Smooth muscle cell (in vitro differentiated cells): Measurements from ENCODE around the gene GNAO1. TPM values are rescaled to one million over a fixed set of nuclear protein-coding genes. Genes with fewer than 3 reads are reported as not detected.
A peak's percentile ranks its signal among the peaks of the same experiment; 100 is the strongest.

Experiments
- DNase-seq: peaks from one replicate; lab custom pipeline; 2025; ENCODE audit not compliant: unreplicated experiment; lab: John Stamatoyannopoulos, UW
- H2AFZ ChIP-seq: fragments of 200-600 bp; sonication (generic); 2 replicates; pipeline ENCODE4 v1.6.0; 2016; ENCODE audit warnings: antibody characterized with exemption, low read depth, mild to moderate bottlenecking
- H3F3A ChIP-seq: fragments of 200-600 bp; sonication (generic); 2 replicates; pipeline ENCODE4 v1.6.0; 2017; ENCODE audit warnings: antibody characterized with exemption, low read depth
- H3K27ac ChIP-seq: fragments of 200-600 bp; sonication (generic); 2 replicates; pipeline ENCODE4 v1.5.1; 2016; ENCODE audit warnings: low read depth, mild to moderate bottlenecking
- H3K27me3 ChIP-seq: fragments of 200-600 bp; sonication (generic); 2 replicates; pipeline ENCODE4 v1.6.1; 2016; ENCODE audit warnings: low read depth, mild to moderate bottlenecking
- H3K36me3 ChIP-seq: fragments of 200-600 bp; sonication (generic); 2 replicates; pipeline ENCODE4 v1.5.1; 2016; ENCODE audit warnings: low read depth
- H3K4me1 ChIP-seq: fragments of 200-600 bp; sonication (generic); 2 replicates; pipeline ENCODE4 v1.5.1; 2016; ENCODE audit warnings: low read depth
- H3K4me2 ChIP-seq: fragments of 200-600 bp; sonication (generic); 2 replicates; pipeline ENCODE4 v1.6.0; 2016; ENCODE audit warnings: mild to moderate bottlenecking
- H3K4me3 ChIP-seq: fragments of 200-600 bp; sonication (generic); 2 replicates; pipeline ENCODE4 v1.5.1; 2016; ENCODE audit warnings: mild to moderate bottlenecking
- H3K79me2 ChIP-seq: fragments of 200-600 bp; sonication (generic); 2 replicates; pipeline ENCODE4 v1.6.0; 2016; ENCODE audit warnings: low read depth, mild to moderate bottlenecking
- H3K9ac ChIP-seq: fragments of 200-600 bp; sonication (generic); 2 replicates; pipeline ENCODE4 v1.6.0; 2016; ENCODE audit warnings: low read depth
- H3K9me3 ChIP-seq: fragments of 200-600 bp; sonication (generic); replicated peaks from 2 replicates; pipeline ENCODE4 v1.5.1; 2016; ENCODE audit warnings: low read depth
- H4K20me1 ChIP-seq: fragments of 200-600 bp; sonication (generic); 2 replicates; pipeline ENCODE4 v1.6.0; 2016; ENCODE audit warnings: low read depth
- WGBS: methylation state at CpG from one replicate; pipeline ENCODE4 v1.1.7; 2016; ENCODE audit warnings: low lambda C conversion rate; 5-methylcytosine and 5-hydroxymethylcytosine counted together
- polyA plus RNA-seq: library from polyadenylated mRNA; unstranded; fragments of >200 nt; fragmentation: Nextera tagmentation; extraction: Ambion mirVana; gene quantifications from 2 replicates; pipeline ENCODE4 v1.2.1, GENCODE V29; 2016
- total RNA-seq: library from RNA; depleted of rRNA; stranded (reverse); fragments of >200 nt; gene quantifications from 2 replicates; pipeline ENCODE4 v1.2.3, GENCODE V29; 2014
- TF ChIP-seq, protein P1 (sequence below): fragments of 200-600 bp; sonication (generic); IDR thresholded peaks from 2 replicates; pipeline ENCODE4 v1.5.1; 2017; ENCODE audit warnings: borderline replicate concordance, mild to moderate bottlenecking, antibody characterized with exemption; ENCODE audit not compliant: insufficient read depth, poor library complexity, severe bottlenecking

Gene GNAO1
- total and polyA plus RNA-seq, 2 experiments from 2014 or later: 1.7 to 3.7 TPM

DNA sequence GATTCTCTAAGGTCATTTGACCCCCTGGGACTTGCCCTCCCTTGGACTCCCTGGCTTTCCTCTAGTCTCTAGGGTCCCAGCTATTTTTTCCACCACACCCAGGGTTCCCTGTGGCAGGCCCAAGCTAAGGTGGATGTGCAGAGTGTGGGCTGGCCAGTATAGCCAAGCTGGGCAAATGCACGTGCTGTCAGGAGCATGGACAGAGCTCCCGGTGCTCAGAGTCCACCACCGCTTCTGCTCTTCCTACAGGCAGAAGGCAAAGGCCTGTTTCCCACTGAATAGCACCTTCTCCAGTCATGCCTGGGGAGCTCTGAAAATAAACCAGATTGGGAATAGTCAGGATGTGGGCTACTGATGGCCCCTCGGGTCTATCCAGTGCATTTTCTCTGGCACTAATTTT lies 53.3 kb downstream of the GNAO1 start:
- no peaks in the 10 kb centered on the region for H3K27me3 ChIP-seq
- no peaks in the 10 kb centered on the region for H3K79me2 ChIP-seq
- 90% methylated on average over 4 of the region's 4 CpGs for WGBS
- H3K9ac ChIP-seq: no peak overlapping the region
- no peak overlapping the region for H2AFZ ChIP-seq
- H3K4me2 ChIP-seq: no peak overlapping the region
- no peaks in the 10 kb centered on the region for H3F3A ChIP-seq
- no peaks in the 10 kb centered on the region for H4K20me1 ChIP-seq
- no peaks in the 10 kb centered on the region for H3K9me3 ChIP-seq
- H3K4me3 ChIP-seq: no peak overlapping the region
- DNase-seq: no peak
- H3K4me1 ChIP-seq: peaks cover 7% of the 10 kb centered on the region
- no peak overlapping the region for H3K27ac ChIP-seq
- TF ChIP-seq, protein P1, sequence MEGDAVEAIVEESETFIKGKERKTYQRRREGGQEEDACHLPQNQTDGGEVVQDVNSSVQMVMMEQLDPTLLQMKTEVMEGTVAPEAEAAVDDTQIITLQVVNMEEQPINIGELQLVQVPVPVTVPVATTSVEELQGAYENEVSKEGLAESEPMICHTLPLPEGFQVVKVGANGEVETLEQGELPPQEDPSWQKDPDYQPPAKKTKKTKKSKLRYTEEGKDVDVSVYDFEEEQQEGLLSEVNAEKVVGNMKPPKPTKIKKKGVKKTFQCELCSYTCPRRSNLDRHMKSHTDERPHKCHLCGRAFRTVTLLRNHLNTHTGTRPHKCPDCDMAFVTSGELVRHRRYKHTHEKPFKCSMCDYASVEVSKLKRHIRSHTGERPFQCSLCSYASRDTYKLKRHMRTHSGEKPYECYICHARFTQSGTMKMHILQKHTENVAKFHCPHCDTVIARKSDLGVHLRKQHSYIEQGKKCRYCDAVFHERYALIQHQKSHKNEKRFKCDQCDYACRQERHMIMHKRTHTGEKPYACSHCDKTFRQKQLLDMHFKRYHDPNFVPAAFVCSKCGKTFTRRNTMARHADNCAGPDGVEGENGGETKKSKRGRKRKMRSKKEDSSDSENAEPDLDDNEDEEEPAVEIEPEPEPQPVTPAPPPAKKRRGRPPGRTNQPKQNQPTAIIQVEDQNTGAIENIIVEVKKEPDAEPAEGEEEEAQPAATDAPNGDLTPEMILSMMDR: no peak
- no peaks in the 10 kb centered on the region for H3K36me3 ChIP-seq

DNA sequence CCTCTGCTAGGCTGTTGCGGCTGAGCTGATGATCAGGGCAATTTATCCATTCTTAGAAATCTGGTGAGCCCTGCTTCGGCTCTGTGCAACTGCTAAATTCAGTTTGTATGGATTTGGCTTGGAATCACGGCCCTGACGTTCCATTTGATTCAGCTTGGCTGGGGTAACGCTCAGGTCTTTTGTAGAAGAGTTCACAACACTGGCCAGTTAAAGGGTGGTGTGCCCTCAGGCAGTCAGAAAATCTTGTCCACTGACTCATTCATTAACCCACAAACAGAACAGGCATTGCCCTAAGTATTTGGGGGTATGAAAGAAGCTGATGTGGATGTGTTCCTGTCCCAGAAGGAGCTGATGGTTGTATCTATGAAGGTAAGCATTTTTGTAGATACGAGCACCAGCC lies 53.9 kb downstream of the GNAO1 start:
- Histone ChIP-seq H3K27me3 (no peaks in the 10 kb centered on the region), H3K79me2 (no peaks in the 10 kb centered on the region), H3K36me3 (no peaks in the 10 kb centered on the region), H3K4me2 (no peak overlapping the region), H3K9me3 (no peaks in the 10 kb centered on the region), H3K4me1 (peaks cover 7% of the 10 kb centered on the region), H2AFZ (no peak overlapping the region), H3K9ac (peak overlapping the region; percentile 4), H3K27ac (peak overlapping the region; percentile 66), H3K4me3 (no peak overlapping the region), H4K20me1 (no peaks in the 10 kb centered on the region), H3F3A (no peaks in the 10 kb centered on the region)
- no peak for DNase-seq
- WGBS: 65% methylated on average over 6 of the region's 6 CpGs
- TF ChIP-seq, protein P1: no peak

DNA sequence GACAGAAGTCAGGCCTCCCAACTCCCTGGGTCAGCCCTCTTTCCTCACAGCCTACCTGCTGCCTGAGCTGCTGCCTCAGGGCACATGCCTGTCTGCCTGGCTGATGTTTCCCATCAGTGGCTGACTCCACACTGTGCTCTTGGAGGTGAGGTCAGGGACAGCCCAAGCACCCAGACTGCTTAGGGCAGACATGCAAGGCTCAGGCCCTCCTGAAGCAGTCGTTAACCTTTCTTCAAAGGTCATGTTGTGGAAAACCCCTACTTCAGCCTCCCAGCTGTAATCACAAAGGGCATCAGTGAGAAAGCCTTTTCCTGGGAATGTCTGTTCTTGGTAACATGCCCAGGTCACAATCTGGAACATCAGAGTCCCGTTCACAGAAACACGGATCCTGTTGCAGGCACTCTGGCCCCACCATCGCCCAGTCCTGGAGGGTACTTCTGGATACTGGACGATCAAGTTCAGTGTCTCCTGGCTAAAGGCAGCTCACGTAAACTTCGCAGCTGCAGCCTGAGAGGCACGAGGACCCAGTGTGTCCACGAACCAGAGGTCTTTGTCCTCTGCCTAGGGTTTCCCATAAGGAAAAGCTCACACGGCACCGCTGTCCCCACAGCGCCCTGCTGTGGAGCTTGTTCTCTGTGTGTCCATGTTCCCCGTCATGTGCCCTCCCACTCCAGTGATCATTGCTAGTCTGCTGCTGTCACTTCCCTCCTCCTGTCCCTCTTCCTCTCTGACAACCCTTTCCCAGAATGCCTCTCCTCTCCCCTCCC lies 54.9 kb downstream of the GNAO1 start:
- no peaks in the 10 kb centered on the region for H3K79me2 ChIP-seq
- no peaks in the 10 kb centered on the region for H3K27me3 ChIP-seq
- H3F3A ChIP-seq: no peaks in the 10 kb centered on the region
- H3K9me3 ChIP-seq: no peaks in the 10 kb centered on the region
- no peaks in the 10 kb centered on the region for H4K20me1 ChIP-seq
- H3K4me2 ChIP-seq: no peak overlapping the region
- no peaks in the 10 kb centered on the region for H3K36me3 ChIP-seq
- H3K27ac ChIP-seq: peak overlapping the region; percentile 66
- DNase-seq: no peak
- H3K4me3 ChIP-seq: no peak overlapping the region
- peak overlapping the region; percentile 7 for H3K9ac ChIP-seq
- H2AFZ ChIP-seq: no peak overlapping the region
- TF ChIP-seq, protein P1: no peak
- H3K4me1 ChIP-seq: peaks cover 7% of the 10 kb centered on the region
- WGBS: 37% methylated on average over 13 of the region's 13 CpGs

DNA sequence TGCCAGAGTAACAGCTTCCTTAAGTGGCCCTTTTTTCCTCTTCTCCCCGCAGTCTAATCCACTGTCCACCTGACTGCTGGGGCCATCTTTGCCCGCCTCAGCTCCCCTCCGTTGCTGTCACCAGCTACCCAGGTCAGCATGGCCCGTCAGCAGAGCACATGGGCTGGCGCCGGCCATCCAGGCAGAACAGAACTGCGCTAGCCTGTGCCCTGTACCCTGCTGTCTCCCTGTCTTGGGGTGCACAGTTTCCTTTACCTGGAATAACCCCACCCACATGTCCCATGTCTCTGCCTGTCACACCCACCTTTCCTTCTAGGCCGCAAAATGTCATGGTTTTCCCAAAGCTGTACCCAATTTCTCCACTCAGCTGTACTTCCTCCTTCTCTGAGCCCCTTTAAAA lies 55.7 kb downstream of the GNAO1 start:
- H3K9ac ChIP-seq: no peak overlapping the region
- H3K9me3 ChIP-seq: no peaks in the 10 kb centered on the region
- no peaks in the 10 kb centered on the region for H3F3A ChIP-seq
- no peaks in the 10 kb centered on the region for H3K27me3 ChIP-seq
- no peak overlapping the region for H3K27ac ChIP-seq
- no peaks in the 10 kb centered on the region for H4K20me1 ChIP-seq
- H3K4me1 ChIP-seq: peaks cover 7% of the 10 kb centered on the region
- no peak overlapping the region for H3K4me2 ChIP-seq
- no peaks in the 10 kb centered on the region for H3K36me3 ChIP-seq
- no peak overlapping the region for H3K4me3 ChIP-seq
- no peak for DNase-seq
- no peak overlapping the region for H2AFZ ChIP-seq
- TF ChIP-seq, protein P1: no peak
- H3K79me2 ChIP-seq: no peaks in the 10 kb centered on the region
- 96% methylated on average over 8 of the region's 8 CpGs for WGBS
